Liver (tissue), 3 donors: ENCODE measurements around the gene LTK.

Experiments used
- EGR1 ChIP-seq, 2 donors: IDR thresholded peaks; 2 replicates each; pipeline ENCODE4 v1.6.1; 2016 to 2018; ENCODE audit warnings: antibody characterized with exemption in 2 of 2, low read depth in 2 of 2
- FOXA1 ChIP-seq: IDR thresholded peaks from 2 replicates; pipeline ENCODE4 v1.6.1; 2016; ENCODE audit warnings: antibody characterized with exemption
- GABPA ChIP-seq, 2 donors: IDR thresholded peaks in 1 of 2; conservative IDR thresholded peaks in 1 of 2; 2 replicates each; pipeline ENCODE4 v1.6.1; 2016; ENCODE audit warnings: antibody characterized with exemption in 2 of 2, mild to moderate bottlenecking in 1 of 2, moderate library complexity in 1 of 2
- HNF4A ChIP-seq, 2 donors: conservative IDR thresholded peaks; 2 replicates each; pipeline ENCODE4 v1.6.1; 2016; ENCODE audit warnings: antibody characterized with exemption in 2 of 2, mild to moderate bottlenecking in 2 of 2
- HNF4G ChIP-seq: IDR thresholded peaks from 2 replicates; pipeline ENCODE4 v1.6.1; 2016; ENCODE audit warnings: antibody characterized with exemption
- JUND ChIP-seq, 2 donors: IDR thresholded peaks; 2 replicates each; pipeline ENCODE4 v1.6.1; 2016; ENCODE audit warnings: antibody characterized with exemption in 2 of 2
- RAD21 ChIP-seq, 2 donors: IDR thresholded peaks; 2 replicates each; pipeline ENCODE4 v1.6.1; 2016; ENCODE audit warnings: antibody characterized with exemption in 2 of 2, mild to moderate bottlenecking in 2 of 2
- TAF1 ChIP-seq: conservative IDR thresholded peaks from 2 replicates; pipeline ENCODE4 v1.6.1; 2016; ENCODE audit warnings: antibody characterized with exemption, mild to moderate bottlenecking
- YY1 ChIP-seq: IDR thresholded peaks from 2 replicates; pipeline ENCODE4 v1.6.1; 2016; ENCODE audit warnings: antibody characterized with exemption, mild to moderate bottlenecking
- TF ChIP-seq, protein P1 (sequence below): fragments of 150-350 bp; IDR thresholded peaks from 2 replicates; pipeline ENCODE4 v1.5.1; 2017; ENCODE audit warnings: improper control_type of control experiment, low read depth, low read length; ENCODE audit not compliant: missing input control
- TF ChIP-seq, protein P2 (sequence below): IDR thresholded peaks from 2 replicates; pipeline ENCODE4 v1.6.1; 2016; ENCODE audit warnings: antibody characterized with exemption
- TF ChIP-seq, protein P3 (sequence below): IDR thresholded peaks from 2 replicates; pipeline ENCODE4 v1.6.1; 2016; ENCODE audit warnings: antibody characterized with exemption
- TF ChIP-seq, protein P4 (sequence below): IDR thresholded peaks from 2 replicates; pipeline ENCODE4 v1.6.1; 2016; ENCODE audit warnings: antibody characterized with exemption, mild to moderate bottlenecking
- donor health status: healthy.
- donor health status: healthy.

DNA sequence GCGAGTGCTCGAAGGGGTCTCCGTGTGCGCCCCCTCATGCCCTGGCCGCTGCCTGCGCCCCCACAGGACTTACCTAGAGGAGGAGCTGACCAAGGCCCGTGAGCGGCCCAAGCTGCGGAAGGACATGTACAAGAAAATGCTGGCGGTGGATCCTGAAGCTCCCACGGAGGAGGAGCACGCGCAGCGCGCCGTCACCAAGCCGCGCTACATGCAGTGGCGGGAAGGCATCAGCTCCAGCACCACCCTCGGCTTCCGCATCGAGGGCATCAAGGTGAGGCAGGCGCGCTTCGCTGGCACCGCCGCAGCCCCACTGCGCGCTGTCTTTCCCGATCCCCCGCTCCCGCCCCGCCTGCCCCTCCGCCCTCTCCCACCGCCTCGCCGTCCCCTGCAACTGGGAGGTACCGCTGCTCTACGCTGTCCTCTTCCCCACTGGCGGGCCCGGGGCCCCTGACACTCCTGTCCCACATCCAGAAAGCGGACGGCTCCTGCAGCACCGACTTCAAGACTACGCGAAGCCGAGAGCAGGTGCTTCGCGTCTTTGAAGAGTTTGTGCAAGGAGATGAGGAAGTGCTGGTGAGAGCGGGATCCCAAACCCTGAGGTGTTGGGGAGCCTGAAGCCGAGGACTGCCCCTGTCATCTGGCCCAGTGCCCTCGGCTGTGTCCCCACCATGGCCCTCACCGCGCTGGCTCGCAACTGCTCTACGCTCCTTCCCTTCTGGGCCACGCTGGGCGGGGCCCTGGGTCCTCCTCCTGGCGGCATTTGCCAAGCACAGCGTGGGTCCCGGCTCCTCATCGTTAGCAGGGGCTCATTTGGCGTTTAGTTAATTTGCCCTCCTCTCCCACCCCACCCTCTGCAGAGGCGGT, 11.5 kb downstream of the LTK start:
- TF ChIP-seq EGR1 (IDR thresholded peaks at IDR 0.05; ENCODE audit: low read depth in 2 of 2) (no peak), RAD21 (IDR thresholded peaks at IDR 0.05) (no peak), GABPA (IDR thresholded peaks at IDR 0.05 in 1 of 2, conservative IDR thresholded peaks at IDR 0.05 in 1 of 2) (no peak), TAF1 (no peak), HNF4G (no peak), HNF4A (conservative IDR thresholded peaks at IDR 0.05) (no peak), JUND (IDR thresholded peaks at IDR 0.05) (no peak), YY1 (no peak), FOXA1 (no peak)
- TF ChIP-seq, protein P1, sequence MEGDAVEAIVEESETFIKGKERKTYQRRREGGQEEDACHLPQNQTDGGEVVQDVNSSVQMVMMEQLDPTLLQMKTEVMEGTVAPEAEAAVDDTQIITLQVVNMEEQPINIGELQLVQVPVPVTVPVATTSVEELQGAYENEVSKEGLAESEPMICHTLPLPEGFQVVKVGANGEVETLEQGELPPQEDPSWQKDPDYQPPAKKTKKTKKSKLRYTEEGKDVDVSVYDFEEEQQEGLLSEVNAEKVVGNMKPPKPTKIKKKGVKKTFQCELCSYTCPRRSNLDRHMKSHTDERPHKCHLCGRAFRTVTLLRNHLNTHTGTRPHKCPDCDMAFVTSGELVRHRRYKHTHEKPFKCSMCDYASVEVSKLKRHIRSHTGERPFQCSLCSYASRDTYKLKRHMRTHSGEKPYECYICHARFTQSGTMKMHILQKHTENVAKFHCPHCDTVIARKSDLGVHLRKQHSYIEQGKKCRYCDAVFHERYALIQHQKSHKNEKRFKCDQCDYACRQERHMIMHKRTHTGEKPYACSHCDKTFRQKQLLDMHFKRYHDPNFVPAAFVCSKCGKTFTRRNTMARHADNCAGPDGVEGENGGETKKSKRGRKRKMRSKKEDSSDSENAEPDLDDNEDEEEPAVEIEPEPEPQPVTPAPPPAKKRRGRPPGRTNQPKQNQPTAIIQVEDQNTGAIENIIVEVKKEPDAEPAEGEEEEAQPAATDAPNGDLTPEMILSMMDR = no peak
- TF ChIP-seq, protein P2, sequence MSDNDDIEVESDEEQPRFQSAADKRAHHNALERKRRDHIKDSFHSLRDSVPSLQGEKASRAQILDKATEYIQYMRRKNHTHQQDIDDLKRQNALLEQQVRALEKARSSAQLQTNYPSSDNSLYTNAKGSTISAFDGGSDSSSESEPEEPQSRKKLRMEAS = no peak
- TF ChIP-seq, protein P3, sequence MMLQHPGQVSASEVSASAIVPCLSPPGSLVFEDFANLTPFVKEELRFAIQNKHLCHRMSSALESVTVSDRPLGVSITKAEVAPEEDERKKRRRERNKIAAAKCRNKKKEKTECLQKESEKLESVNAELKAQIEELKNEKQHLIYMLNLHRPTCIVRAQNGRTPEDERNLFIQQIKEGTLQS = no peak
- TF ChIP-seq, protein P4, sequence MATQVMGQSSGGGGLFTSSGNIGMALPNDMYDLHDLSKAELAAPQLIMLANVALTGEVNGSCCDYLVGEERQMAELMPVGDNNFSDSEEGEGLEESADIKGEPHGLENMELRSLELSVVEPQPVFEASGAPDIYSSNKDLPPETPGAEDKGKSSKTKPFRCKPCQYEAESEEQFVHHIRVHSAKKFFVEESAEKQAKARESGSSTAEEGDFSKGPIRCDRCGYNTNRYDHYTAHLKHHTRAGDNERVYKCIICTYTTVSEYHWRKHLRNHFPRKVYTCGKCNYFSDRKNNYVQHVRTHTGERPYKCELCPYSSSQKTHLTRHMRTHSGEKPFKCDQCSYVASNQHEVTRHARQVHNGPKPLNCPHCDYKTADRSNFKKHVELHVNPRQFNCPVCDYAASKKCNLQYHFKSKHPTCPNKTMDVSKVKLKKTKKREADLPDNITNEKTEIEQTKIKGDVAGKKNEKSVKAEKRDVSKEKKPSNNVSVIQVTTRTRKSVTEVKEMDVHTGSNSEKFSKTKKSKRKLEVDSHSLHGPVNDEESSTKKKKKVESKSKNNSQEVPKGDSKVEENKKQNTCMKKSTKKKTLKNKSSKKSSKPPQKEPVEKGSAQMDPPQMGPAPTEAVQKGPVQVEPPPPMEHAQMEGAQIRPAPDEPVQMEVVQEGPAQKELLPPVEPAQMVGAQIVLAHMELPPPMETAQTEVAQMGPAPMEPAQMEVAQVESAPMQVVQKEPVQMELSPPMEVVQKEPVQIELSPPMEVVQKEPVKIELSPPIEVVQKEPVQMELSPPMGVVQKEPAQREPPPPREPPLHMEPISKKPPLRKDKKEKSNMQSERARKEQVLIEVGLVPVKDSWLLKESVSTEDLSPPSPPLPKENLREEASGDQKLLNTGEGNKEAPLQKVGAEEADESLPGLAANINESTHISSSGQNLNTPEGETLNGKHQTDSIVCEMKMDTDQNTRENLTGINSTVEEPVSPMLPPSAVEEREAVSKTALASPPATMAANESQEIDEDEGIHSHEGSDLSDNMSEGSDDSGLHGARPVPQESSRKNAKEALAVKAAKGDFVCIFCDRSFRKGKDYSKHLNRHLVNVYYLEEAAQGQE = no peak
